Spleen (tissue), 7 donors: Measurements from ENCODE around the gene SFTPB.

Experiments
- POLR2AphosphoS5 ChIP-seq, 3 donors: sonication (generic); formaldehyde crosslinking; IDR thresholded peaks; one replicate each; pipeline ENCODE4 v1.5.1; 2017; ENCODE audit warnings: antibody characterized with exemption in 3 of 3
- TF ChIP-seq, protein P1 (sequence below), 11 experiments: fragments of 200-600 bp in 7 of 11; fragments of 450-650 bp in 4 of 11; sonication (generic) in 4 of 11; IDR thresholded peaks in 8 of 11; conservative IDR thresholded peaks in 3 of 11; 1 replicate in 7 of 11; 2 replicates in 4 of 11; pipeline versions ENCODE4 v1.4.0 to v1.8.0; 2016 to 2021; ENCODE audit warnings: antibody characterized with exemption in 11 of 11, inconsistent platforms in 4 of 11, mild to moderate bottlenecking in 1 of 11
- donor health status: DM: no; HTN: no; CAD: no; lungs with moderate emphysema.
- donor health status: DM: no; HTN: no; CAD: no.
- donor health status: DM: no; HTN: no; CAD: no.

- TF ChIP-seq, protein P1, sequence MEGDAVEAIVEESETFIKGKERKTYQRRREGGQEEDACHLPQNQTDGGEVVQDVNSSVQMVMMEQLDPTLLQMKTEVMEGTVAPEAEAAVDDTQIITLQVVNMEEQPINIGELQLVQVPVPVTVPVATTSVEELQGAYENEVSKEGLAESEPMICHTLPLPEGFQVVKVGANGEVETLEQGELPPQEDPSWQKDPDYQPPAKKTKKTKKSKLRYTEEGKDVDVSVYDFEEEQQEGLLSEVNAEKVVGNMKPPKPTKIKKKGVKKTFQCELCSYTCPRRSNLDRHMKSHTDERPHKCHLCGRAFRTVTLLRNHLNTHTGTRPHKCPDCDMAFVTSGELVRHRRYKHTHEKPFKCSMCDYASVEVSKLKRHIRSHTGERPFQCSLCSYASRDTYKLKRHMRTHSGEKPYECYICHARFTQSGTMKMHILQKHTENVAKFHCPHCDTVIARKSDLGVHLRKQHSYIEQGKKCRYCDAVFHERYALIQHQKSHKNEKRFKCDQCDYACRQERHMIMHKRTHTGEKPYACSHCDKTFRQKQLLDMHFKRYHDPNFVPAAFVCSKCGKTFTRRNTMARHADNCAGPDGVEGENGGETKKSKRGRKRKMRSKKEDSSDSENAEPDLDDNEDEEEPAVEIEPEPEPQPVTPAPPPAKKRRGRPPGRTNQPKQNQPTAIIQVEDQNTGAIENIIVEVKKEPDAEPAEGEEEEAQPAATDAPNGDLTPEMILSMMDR (IDR thresholded peaks at IDR 0.05 in 8 of 11, conservative IDR thresholded peaks at IDR 0.05 in 3 of 11) = no peak
- TF ChIP-seq POLR2AphosphoS5 (IDR thresholded peaks at IDR 0.05) = no peak
These were observed 30.3 kb upstream of the SFTPB start for GRCh38 chr2:85698184-85698879.
